ENCODE measurements around the gene TMEM154.

The TMEM154 gene

GRCh38 chr4:152680988-152681603 is 1.3 kb upstream of the TMEM154 start:
- peak; percentile 75 for ATAC-seq
- TF ChIP-seq ISL1 (CRISPR knock-in tag; IDR thresholded peaks at IDR 0.05) = peak; percentile 74
- no peak for TF ChIP-seq CSDC2 (CRISPR knock-in tag; IDR thresholded peaks at IDR 0.05)
- TF ChIP-seq, protein P1, sequence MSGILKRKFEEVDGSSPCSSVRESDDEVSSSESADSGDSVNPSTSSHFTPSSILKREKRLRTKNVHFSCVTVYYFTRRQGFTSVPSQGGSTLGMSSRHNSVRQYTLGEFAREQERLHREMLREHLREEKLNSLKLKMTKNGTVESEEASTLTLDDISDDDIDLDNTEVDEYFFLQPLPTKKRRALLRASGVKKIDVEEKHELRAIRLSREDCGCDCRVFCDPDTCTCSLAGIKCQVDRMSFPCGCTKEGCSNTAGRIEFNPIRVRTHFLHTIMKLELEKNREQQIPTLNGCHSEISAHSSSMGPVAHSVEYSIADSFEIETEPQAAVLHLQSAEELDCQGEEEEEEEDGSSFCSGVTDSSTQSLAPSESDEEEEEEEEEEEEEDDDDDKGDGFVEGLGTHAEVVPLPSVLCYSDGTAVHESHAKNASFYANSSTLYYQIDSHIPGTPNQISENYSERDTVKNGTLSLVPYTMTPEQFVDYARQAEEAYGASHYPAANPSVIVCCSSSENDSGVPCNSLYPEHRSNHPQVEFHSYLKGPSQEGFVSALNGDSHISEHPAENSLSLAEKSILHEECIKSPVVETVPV (CRISPR knock-in tag; IDR thresholded peaks at IDR 0.05) = no peak

- no peak for ATAC-seq
- TF ChIP-seq, protein P2, sequence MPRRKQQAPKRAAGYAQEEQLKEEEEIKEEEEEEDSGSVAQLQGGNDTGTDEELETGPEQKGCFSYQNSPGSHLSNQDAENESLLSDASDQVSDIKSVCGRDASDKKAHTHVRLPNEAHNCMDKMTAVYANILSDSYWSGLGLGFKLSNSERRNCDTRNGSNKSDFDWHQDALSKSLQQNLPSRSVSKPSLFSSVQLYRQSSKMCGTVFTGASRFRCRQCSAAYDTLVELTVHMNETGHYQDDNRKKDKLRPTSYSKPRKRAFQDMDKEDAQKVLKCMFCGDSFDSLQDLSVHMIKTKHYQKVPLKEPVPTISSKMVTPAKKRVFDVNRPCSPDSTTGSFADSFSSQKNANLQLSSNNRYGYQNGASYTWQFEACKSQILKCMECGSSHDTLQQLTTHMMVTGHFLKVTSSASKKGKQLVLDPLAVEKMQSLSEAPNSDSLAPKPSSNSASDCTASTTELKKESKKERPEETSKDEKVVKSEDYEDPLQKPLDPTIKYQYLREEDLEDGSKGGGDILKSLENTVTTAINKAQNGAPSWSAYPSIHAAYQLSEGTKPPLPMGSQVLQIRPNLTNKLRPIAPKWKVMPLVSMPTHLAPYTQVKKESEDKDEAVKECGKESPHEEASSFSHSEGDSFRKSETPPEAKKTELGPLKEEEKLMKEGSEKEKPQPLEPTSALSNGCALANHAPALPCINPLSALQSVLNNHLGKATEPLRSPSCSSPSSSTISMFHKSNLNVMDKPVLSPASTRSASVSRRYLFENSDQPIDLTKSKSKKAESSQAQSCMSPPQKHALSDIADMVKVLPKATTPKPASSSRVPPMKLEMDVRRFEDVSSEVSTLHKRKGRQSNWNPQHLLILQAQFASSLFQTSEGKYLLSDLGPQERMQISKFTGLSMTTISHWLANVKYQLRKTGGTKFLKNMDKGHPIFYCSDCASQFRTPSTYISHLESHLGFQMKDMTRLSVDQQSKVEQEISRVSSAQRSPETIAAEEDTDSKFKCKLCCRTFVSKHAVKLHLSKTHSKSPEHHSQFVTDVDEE (CRISPR knock-in tag; IDR thresholded peaks at IDR 0.05) = no peak
- TF ChIP-seq TOX (CRISPR knock-in tag; IDR thresholded peaks at IDR 0.05; ENCODE audit: borderline replicate concordance) (no peak), ZC3H10 (CRISPR knock-in tag; IDR thresholded peaks at IDR 0.05) (no peak), CREB5 (CRISPR knock-in tag; IDR thresholded peaks at IDR 0.05; ENCODE audit: low read depth) (no peak), ZNF565 (CRISPR knock-in tag; conservative IDR thresholded peaks at IDR 0.05; ENCODE audit: low read depth) (no peak), OSR1 (CRISPR knock-in tag; IDR thresholded peaks at IDR 0.05) (no peak), BACH2 (CRISPR knock-in tag; IDR thresholded peaks at IDR 0.05; ENCODE audit: borderline replicate concordance) (no peak), SNAI2 (CRISPR knock-in tag; IDR thresholded peaks at IDR 0.05) (no peak), ZFP3 (CRISPR knock-in tag; IDR thresholded peaks at IDR 0.05) (no peak), ZNF8 (CRISPR knock-in tag; IDR thresholded peaks at IDR 0.05) (no peak), ESRRG (CRISPR knock-in tag; IDR thresholded peaks at IDR 0.05) (no peak), ARNTL (CRISPR knock-in tag; IDR thresholded peaks at IDR 0.05; ENCODE audit: borderline replicate concordance, low read depth) (no peak), ZFP30 (CRISPR knock-in tag; IDR thresholded peaks at IDR 0.05) (no peak), TCF4 (CRISPR knock-in tag; IDR thresholded peaks at IDR 0.05; ENCODE audit: borderline replicate concordance) (no peak), PPARA (CRISPR knock-in tag; IDR thresholded peaks at IDR 0.05; ENCODE audit: borderline replicate concordance) (no peak), POU6F1 (CRISPR knock-in tag; IDR thresholded peaks at IDR 0.05; ENCODE audit: borderline replicate concordance, low read depth) (no peak), GLIS3 (CRISPR knock-in tag; IDR thresholded peaks at IDR 0.05) (no peak)
- TF ChIP-seq, protein P3, sequence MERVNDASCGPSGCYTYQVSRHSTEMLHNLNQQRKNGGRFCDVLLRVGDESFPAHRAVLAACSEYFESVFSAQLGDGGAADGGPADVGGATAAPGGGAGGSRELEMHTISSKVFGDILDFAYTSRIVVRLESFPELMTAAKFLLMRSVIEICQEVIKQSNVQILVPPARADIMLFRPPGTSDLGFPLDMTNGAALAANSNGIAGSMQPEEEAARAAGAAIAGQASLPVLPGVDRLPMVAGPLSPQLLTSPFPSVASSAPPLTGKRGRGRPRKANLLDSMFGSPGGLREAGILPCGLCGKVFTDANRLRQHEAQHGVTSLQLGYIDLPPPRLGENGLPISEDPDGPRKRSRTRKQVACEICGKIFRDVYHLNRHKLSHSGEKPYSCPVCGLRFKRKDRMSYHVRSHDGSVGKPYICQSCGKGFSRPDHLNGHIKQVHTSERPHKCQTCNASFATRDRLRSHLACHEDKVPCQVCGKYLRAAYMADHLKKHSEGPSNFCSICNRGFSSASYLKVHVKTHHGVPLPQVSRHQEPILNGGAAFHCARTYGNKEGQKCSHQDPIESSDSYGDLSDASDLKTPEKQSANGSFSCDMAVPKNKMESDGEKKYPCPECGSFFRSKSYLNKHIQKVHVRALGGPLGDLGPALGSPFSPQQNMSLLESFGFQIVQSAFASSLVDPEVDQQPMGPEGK (CRISPR knock-in tag; IDR thresholded peaks at IDR 0.05; ENCODE audit: borderline replicate concordance) = no peak
- TF ChIP-seq, protein P1 (CRISPR knock-in tag; IDR thresholded peaks at IDR 0.05) = no peak
Measured at GRCh38 chr4:152678841-152679240, 956 bp downstream of the TMEM154 start.
